Stimulated activated CD8-positive, alpha-beta memory T cell treated with anti-CD3 and anti-CD28 coated beads, Interleukin-7, amount 100 ng/mL, for 1 hour (primary cell): ENCODE results near the gene TMEM95.

Experiments
- DNase-seq, 2 donors: peaks; one replicate each; pipeline ENCODE4 v3.0.0-alpha.2; 2020; ENCODE audit warnings: low read depth in 2 of 2

The TMEM95 gene

DNA sequence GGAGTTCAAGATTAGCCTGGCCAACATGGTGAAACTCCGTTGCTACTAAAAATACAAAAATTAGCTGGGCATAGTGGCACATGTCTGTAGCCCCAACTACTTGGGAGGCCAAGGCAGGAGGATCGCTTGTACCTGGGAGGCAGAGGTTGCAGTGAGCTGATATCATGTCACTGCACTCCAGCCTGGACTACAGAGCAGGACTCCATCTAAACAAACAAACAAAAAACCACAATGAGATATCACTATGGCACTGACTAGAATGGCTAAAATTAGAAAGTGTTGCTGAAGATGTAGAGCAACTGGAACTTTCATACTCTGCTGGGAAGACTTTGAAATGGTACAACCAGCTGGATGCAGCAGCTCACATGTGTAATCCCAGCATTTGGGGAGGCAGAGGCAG, 19.4 kb downstream of the TMEM95 start:
- DNase-seq = no peak

DNA sequence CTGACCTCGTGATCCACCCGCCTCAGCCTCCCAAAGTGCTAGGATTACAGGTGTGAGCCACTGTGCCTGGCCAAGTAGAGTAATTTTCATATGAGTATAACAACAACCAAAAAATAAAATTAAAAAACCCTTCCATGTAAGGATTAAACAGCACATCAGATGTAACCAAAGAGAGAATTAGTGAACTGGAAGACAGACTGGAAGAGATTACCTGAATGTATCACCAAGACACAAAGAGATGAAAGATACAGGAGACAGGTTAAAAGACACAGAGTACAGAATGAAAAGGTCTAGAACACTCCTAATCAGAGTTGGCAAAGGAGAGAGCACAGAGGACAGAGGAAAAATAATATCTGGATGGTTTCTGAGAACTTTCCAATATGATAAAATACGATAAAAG, 24.2 kb downstream of the TMEM95 start:
- DNase-seq = no peak

DNA sequence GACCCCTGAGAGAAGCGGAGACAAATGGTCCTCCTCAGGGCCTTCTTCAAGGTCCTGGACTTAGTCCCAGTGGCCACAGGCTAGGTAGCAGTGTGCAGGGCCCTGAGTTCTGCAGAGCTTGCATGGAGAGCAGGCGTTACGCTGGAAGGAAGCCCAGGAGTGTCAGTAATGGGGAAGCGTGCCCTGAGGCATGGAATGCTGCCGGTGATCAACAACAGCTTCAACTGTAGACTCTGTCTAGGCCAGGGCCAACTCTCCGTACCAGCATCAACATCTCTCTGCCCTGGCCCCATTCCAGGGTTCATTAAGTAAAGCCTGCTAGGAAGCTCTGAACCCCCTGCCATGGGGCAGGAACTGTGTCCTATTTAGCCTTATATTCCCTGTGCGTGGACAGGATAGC, 25.4 kb downstream of the TMEM95 start:
- no peak for DNase-seq

DNA sequence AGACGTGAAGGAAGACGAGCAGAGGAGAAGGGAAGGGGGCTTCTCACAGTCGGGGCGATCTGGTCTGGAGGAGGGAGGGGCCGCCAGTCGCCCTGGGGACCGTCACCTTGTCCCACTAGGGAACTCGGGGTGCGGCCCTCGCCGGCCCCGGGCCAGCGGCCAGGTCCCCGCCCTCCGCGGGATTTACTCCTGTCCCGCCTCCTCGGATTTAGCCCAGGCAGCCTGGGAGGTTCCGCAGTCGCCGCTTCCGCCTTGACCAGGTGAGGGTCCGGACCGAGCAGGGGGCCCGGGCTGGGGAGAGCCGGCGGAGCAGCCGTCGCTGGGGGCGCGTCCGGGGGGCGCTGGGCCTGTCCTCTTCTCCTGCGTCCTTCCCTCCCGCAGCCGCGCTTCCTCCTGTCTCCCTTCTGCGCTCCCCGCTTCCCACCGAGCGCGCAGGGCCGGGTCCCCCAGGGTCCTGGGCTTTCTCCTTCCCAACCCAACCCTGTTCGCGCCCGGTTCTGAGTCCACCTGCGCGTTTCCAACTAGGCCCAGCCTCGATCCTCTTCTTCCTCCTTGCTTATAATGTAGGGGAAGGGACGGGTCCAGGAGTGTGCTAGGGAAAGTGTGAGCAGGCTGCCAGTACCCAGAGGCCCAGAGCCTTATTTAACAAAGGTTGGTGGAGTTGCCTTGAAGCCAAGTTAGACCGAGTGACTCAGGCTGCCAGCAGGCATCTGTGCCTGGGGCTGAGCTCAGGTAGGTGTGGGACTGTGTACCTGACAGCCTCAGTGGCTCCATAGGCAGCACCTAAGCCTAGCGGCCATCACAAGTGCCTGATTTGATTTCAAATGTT, 26.1 kb downstream of the TMEM95 start, which contains the start of gene TNK1:
TSS of gene TNK1 (plus strand) at position 235 of the 829 bp plus-strand sequence. CDS start 1,838 bp downstream, outside the sequence.
- no peak for DNase-seq

DNA sequence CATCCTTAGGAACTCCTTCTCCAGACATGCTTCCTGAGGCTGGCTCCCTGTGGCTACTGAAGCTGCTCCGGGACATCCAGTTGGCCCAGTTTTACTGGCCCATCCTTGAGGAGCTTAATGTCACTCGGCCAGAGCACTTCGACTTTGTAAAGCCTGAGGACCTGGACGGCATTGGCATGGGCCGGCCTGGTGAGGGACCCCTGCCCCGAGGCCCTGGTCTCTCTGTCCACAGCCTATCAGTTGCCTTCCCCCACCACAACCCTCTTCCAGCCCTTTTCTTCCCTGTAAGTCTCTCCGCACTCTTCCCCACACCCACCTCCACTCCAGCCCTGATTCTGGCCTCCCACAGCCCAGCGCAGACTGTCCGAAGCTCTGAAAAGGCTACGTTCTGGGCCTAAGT, 27.9 kb downstream of the TMEM95 start:
- no peak for DNase-seq

DNA sequence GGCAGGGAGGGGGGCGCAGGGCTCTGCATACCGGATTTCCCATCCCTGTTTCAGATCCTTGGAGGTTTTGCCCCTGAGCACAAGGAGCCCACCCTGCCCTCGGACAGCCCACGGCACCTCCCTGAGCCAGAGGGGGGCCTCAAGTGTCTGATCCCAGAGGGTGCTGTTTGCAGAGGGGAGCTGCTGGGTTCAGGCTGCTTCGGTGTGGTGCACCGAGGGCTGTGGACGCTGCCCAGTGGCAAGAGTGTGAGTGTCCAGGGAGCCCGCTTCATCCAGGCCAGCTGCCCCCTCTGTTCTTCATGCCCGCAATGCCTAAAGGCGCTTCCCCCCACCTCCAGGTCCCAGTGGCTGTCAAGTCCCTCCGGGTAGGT, 28.4 kb downstream of the TMEM95 start:
- DNase-seq = no peak

DNA sequence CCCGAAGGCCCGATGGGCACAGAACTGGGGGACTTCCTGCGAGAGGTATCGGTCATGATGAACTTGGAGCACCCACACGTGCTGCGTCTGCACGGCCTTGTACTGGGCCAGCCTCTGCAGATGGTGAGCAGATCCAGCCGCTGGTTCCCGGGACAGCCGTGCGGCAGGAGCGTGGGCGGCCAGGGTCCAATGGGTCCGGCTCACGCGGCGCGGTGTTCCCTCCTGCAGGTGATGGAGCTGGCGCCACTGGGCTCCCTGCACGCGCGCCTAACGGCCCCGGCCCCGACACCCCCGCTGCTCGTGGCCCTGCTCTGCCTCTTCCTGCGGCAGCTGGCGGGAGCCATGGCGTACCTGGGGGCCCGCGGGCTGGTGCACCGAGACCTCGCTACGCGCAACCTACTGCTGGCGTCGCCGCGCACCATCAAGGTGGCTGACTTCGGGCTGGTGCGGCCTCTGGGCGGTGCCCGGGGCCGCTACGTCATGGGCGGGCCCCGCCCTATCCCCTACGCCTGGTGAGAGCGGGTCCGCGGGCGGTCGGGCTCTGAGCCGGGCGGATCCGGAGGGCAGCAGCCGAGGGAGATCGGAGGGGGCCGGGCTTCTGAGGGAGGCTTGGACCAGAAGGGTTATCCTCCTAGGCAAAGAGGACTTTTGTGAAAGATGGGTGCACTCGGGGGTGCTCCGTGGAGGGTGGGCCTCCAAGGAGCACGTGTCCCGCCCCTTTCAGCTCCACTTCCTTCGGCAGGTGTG, 29.0 kb downstream of the TMEM95 start:
- DNase-seq = peak; percentile 49 to 50

DNA sequence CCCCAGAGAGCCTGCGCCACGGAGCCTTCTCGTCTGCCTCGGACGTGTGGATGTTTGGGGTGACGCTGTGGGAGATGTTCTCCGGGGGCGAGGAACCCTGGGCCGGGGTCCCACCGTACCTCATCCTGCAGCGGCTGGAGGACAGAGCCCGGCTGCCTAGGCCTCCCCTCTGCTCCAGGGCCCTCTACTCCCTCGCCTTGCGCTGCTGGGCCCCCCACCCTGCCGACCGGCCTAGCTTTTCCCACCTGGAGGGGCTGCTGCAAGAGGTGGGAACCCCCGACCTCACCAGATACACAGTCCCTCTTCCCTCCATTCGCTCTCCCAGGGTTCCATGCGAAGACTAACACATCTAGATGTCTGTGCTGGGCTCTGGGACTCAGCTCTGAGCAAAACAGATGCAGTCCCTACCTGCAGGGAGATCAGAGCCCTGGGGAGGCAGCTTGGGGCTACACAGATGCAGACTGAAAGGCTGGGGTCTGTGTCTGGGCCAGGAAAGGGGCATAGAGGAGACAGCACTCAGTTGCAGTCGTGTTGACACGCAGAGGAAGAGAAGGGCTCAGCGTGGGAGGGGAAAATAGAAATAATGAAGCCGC, 29.6 kb downstream of the TMEM95 start:
- DNase-seq = no peak

DNA sequence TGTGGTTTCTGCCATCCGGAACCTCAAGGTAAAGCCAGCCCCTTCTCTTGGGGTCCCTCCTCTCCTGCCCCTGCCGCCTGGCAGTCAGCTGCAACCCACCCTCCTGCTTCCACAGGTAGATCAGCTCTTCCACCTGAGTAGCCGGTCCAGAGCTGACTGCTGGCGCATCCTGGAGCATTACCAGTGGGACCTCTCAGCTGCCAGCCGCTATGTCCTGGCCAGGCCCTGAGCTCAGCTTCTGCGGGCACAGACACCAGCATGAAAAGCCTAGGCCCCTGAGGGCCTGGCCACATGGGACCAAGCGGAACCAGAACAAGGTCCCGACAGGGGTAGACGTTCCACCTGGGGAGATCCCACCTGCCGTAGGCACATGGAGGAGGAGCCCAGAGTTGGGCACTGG, 33.9 kb downstream of the TMEM95 start:
- no peak for DNase-seq

DNA sequence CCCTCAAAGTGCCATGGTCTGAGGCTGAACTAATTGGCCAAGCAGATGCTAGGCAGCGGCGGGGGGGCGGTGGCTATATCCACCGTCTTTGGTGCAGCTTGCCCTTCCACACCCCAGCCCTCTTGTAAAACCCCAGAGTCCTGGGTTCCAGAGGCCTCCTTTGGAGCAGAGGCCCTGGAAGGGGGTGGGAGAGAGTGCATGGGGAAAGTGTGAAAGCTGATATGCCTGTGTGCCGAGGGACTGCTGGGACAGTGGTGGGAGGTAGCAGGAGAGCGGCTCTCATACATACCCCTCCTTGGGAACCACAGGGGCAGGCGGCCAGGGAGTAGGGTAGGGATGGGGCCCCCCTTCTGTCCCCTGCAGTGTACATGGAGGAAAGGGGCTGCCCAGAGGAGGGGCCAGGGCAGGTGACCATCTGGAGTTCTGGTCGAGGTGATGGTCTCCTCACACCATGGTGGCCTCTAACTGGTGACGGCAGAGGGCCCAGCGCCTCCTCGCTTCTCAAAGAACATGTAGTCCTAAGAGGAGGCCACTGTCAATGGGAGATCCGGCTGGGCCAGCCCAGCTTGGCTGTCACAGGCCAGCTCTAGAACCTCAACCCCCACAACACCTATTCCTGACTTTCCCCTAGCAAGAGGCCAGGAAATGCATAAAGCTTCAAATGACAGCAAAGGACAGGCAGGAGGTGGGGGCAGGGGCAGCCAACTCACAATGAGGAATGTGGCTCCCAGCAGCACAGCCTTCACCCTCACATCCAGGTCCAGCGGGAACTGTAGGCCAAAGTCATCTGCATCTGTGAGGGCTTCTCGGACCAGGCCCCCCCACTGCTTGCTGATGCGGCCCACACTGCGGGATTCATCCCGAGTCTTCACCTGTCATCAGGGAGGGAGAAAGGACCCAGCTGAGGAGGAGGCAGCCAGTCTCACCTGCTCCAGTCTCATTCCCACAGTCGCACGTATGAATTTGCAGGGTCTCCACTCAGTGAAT, 35.3 kb downstream of the TMEM95 start:
- no peak for DNase-seq

DNA sequence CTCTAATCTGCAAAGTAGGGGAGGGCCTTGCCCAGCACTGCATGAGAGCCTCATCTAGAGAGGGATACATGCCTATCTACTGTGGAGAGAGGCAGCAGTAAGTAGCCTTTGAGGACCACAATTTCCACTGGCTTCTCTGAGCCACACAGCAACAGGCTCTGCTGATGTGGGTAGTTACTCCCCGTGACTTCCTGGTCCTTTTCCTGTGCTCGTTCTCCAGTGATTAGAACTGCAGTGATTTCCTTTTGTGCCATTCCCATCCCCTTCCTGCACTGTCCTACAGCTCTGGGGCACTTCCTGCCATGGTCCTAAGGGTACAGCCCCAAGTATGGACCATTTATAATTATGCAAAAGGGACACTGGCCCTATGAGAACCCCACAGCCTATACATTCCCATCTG, 36.4 kb downstream of the TMEM95 start:
- DNase-seq = no peak

DNA sequence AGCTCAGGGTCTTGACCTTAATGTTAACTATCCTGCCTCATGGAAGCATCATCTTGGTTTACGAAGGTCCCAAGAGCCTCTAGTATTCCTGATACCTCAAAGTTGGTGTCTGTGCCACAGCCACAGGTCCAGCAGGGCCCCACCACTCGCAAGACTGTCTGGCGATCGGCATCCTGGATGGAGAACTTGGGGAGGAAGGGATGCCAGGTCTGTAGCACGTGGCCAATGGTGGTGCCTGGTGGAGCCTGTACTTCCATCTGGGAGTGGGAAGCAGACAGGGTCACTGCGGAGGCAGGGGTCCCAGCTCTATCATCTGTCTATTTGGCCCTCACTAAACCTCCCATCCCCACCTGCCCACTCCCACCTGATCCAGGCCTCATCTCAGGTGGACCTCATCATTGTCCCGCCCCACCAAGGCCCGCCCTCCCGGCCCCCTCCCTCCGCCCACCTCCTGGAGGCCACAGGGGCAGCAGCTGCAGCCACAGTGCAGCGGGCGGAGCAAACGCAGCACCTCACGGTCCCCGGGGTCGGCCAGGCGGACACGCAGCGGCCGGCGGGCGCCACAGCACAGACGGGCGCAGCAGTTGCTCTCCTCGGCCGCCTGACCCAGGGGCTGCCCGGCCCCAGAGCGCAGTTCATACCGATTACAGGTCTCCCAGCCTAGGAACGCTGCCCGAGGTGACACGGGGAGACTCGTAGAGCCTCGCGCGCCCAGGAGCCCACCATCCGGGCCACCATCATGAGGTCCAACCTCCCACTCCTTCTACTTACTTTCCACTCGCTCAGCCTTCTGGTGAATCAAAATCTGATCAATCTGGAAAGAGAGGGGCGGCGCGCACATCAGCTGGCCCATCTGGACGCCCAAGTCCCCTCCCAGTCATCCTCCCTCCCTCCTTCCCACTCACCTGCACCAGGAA, 38.0 kb downstream of the TMEM95 start:
- DNase-seq = no peak

DNA sequence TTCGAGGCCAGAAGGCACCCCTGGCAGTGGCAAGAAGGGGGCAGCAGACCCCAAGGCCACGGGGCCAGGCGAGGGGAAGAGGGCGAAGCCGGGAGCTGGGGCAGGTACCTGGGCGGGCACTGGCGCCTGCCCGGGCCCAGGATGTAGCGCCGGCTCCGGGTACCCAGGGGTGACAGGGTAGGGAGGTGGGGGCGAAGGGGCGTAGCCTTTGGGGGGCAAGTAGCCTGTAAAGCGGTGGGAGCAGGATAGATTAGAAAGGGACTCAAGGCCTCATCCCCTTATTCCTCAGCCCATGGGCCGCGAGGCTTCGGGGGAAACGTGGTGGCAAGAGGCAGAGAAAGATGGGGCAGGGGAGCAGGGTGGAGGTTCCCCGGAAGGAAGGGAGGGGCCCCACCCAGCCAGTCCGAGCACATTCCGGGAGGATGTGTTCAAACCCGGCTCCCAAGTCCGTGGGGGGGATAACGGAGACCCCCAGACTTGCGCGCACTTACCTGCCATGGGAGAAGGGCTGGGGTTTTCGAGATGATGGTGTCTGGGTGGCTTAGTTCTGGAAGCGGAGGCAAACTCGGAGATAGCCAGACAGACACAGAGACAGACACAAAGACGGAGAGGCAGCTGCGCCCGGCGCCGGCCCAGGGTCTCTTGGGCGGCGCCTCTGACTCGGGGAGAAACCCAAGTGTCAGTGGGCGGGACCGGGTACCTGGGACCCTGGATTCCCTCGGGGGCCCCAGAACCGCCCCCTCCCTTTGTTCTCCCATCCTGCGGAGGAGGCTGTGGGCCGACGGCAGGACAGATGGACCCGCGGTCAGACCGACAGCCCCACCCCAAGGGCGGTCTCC, 38.9 kb downstream of the TMEM95 start:
- DNase-seq = peak; percentile 38 to 42

DNA sequence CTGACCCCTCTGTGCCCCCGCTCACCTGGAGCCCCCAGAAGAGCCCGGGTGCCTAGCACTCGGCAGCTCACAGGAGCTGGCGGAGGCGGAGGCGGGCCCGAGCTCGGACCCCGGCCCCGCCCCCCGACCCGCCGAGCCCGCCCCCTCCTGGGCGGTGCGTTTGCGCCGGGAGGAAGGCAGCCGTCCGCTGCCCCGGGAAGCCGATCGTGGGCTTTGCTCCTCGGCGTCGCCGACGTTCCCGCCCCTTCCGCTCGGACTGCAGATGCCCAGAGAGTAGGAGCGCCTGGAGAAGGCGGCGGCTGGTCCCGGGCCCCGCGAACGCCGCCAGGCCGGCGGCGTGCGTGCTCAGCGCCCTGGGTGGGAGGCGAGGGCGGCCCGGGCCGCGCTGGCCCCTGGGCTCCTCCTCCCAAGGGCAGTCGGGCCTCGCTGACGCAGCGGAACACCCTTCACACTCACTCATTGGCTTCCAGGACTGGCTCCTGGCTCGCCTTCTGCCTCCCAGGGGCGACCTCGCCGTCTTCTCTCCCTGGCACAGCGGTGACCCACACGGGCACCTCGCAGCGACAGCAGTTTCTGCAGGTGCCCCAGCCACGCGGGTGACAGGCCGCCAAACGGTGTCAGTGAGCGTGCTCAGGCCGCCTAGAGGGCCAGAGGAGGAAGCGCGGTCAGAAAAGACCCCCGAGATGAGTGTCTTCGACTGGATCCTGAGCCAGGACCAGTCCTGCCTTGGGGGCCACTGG, 39.7 kb downstream of the TMEM95 start, which contains the start of gene PLSCR3:
TSS of gene PLSCR3 (minus strand) at position 74 of the 740 bp plus-strand sequence. CDS start 415 bp downstream, outside the sequence.
- DNase-seq = peak; percentile 66 to 68

DNA sequence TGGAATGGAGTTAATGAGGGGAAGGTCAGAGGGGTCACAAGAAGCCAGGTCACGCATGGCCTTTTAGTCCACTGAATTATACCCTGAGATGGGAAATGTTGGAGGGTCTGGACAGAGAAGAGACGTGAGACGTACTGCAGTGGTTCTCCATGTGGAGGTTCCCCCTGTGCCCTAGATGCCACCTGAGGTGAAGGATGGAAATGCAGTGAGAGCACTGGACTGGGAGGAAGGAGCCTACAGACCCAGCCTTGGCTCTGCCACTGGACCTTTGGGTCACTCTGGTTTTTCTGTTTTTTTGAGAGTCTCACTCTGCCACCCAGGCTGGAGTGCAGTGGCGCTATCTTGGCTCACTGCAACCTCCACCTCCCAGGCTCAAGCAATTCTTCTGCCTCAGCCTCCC, 41.2 kb downstream of the TMEM95 start:
- DNase-seq = no peak

DNA sequence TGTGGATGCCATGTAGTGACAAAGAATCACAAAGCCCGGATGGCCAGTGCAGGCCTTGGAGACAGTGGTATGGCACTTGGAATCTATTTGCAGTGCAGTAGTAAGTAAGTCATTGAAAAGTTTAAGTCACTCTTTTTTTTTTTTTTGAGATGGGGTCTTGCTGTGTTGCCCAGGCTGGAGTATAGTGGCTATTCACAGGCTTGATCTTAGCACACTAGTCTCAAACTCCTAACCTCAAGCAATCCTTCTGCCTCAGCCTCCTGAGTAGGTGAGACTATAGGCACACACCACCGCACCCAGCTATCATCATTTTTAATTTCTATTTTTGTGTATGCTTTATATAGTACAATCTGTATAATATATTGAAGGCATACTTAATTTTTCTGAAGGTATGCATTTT, 43.7 kb downstream of the TMEM95 start:
- DNase-seq = no peak

DNA sequence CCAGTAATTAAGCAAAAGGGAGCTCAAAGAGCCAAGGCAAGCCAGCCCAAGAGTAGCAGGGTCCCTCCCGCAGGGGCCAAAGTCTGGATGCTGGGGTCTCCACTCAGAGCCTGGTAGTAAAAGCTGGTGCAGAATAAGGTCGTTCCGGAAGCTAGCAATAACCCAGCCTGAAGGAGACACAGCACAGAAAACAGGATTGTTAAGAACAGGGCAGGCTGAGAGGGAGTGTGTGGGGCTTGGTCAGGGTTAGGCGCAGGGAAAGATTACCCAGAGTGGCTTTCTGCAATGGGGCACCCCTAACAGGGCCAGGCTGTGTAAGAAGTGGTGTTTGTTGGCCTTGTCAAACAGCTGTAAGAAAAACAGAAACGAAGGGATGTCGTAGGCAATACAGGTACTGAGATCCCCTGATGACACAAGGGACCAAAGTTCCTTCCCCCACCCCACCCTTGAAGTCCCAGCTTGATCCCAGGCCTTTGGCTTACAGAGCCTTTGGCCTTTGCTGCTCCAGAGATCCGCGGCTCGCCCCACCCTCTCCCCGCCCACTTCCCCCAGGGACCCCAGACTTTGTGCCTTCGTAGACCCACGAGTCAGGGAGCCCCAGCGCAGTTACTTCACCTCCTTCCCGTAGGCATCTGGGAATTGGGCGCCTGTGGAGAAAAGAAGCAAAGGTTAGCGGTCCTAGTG, 48.2 kb downstream of the TMEM95 start:
- no peak for DNase-seq

DNA sequence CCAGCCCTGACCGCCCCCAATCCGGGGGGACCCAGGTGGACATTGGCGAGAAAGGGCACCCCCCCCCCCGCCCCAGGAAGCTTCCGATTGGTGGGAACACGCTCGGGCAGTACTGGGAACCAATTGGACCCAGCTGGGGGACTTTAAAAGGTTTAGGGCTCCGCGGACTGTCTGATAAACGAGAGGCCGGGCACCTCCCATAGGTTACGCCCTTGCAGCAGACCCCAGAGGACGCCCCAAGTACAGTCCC, 48.7 kb downstream of the TMEM95 start:
- DNase-seq = no peak
